Type B pancreatic cell (in vitro differentiated cells): Measurements from ENCODE around the gene PLA2G2D. TPM values are rescaled to one million over a fixed set of nuclear protein-coding genes. Genes with fewer than 3 reads are reported as not detected.

Experiments
- DNase-seq: peaks from one replicate; pipeline ENCODE4 v3.0.0; 2021; ENCODE audit warnings: mixed read lengths; ENCODE audit not compliant: unreplicated experiment; ENCODE audit errors: extremely low spot score
- H3K27ac Mint-ChIP-seq: 2 replicates; pipeline ENCODE4 v1.8.0; 2021; ENCODE audit warnings: mild to moderate bottlenecking, mixed read lengths
- H3K27me3 Mint-ChIP-seq: 2 replicates; pipeline ENCODE4 v1.8.0; 2021; ENCODE audit warnings: mixed read lengths
- H3K36me3 Mint-ChIP-seq: 2 replicates; pipeline ENCODE4 v1.8.0; 2021; ENCODE audit warnings: mixed read lengths
- H3K4me1 Mint-ChIP-seq: one replicate; pipeline ENCODE4 v1.8.0; 2021; ENCODE audit warnings: mixed read lengths; ENCODE audit not compliant: unreplicated experiment
- H3K4me3 Mint-ChIP-seq: 2 replicates; pipeline ENCODE4 v1.8.0; 2021; ENCODE audit warnings: mild to moderate bottlenecking, mixed read lengths
- H3K9me3 Mint-ChIP-seq: 2 replicates; pipeline ENCODE4 v1.8.0; 2021; ENCODE audit warnings: mixed read lengths
- CTCF ChIP-seq: fragments of 200-600 bp; sonication (generic); conservative IDR thresholded peaks from 2 replicates; pipeline ENCODE4 v1.5.0; 2021; ENCODE audit warnings: antibody characterized with exemption, mild to moderate bottlenecking
- total RNA-seq: library from RNA; stranded (reverse); gene quantifications from 2 replicates; pipeline ENCODE4 v1.2.1, GENCODE V29; 2021; ENCODE audit warnings: low replicate concordance

Gene PLA2G2D
- total RNA-seq, 1 donor from 2014 or later: not detected

- DNase-seq: no peak
- no peak overlapping the region for H3K4me3 Mint-ChIP-seq
- no peak for TF ChIP-seq CTCF
- H3K27me3 Mint-ChIP-seq: peaks cover 16% of the 10 kb centered on the region
- no peaks in the 10 kb centered on the region for H3K9me3 Mint-ChIP-seq
- no peak overlapping the region for H3K27ac Mint-ChIP-seq
- H3K36me3 Mint-ChIP-seq: no peaks in the 10 kb centered on the region
- no peaks in the 10 kb centered on the region for H3K4me1 Mint-ChIP-seq
Observed at GRCh38 chr1:20078171-20078651, 41.1 kb downstream of the PLA2G2D start.

GRCh38 chr1:20076710-20077461 is 42.5 kb downstream of the PLA2G2D start:
- no peaks in the 10 kb centered on the region for H3K36me3 Mint-ChIP-seq
- no peak for DNase-seq
- no peak overlapping the region for H3K27ac Mint-ChIP-seq
- H3K9me3 Mint-ChIP-seq: no peaks in the 10 kb centered on the region
- no peaks in the 10 kb centered on the region for H3K4me1 Mint-ChIP-seq
- peaks cover 20% of the 10 kb centered on the region for H3K27me3 Mint-ChIP-seq
- TF ChIP-seq CTCF: no peak
- no peak overlapping the region for H3K4me3 Mint-ChIP-seq

GRCh38 chr1:20076223-20076622 is 43.1 kb downstream of the PLA2G2D start:
- H3K27me3 Mint-ChIP-seq: peaks cover 23% of the 10 kb centered on the region
- DNase-seq: no peak
- no peaks in the 10 kb centered on the region for H3K9me3 Mint-ChIP-seq
- H3K4me3 Mint-ChIP-seq: no peak overlapping the region
- no peaks in the 10 kb centered on the region for H3K4me1 Mint-ChIP-seq
- no peak overlapping the region for H3K27ac Mint-ChIP-seq
- TF ChIP-seq CTCF: no peak
- no peaks in the 10 kb centered on the region for H3K36me3 Mint-ChIP-seq

GRCh38 chr1:20075345-20075744 is 44.0 kb downstream of the PLA2G2D start:
- no peak for DNase-seq
- Mint-ChIP-seq H3K36me3 (no peaks in the 10 kb centered on the region), H3K27me3 (peaks cover 20% of the 10 kb centered on the region), H3K4me1 (no peaks in the 10 kb centered on the region), H3K4me3 (no peak overlapping the region), H3K9me3 (no peaks in the 10 kb centered on the region), H3K27ac (no peak overlapping the region)
- no peak for TF ChIP-seq CTCF

- Mint-ChIP-seq H3K9me3 (no peaks in the 10 kb centered on the region), H3K27ac (no peak overlapping the region), H3K4me3 (no peak overlapping the region), H3K4me1 (no peaks in the 10 kb centered on the region), H3K27me3 (peaks cover 20% of the 10 kb centered on the region), H3K36me3 (no peaks in the 10 kb centered on the region)
- TF ChIP-seq CTCF: no peak
- DNase-seq: no peak
Observed at GRCh38 chr1:20074725-20075171, 44.6 kb downstream of the PLA2G2D start.
